ENCODE results near the gene KRT6B.
A peak's percentile ranks its signal among the peaks of the same experiment; 100 is the strongest.

- TF ChIP-seq ZNF449 (tag by site-specific recombination; IDR thresholded peaks at IDR 0.05): no peak
- TF ChIP-seq ZNF138 (tag by site-specific recombination; IDR thresholded peaks at IDR 0.05; ENCODE audit: borderline replicate concordance): no peak
- TF ChIP-seq CTCF (tag by site-specific recombination; IDR thresholded peaks at IDR 0.05): peak; percentile 66
- TF ChIP-seq ZBTB10 (tag by site-specific recombination; IDR thresholded peaks at IDR 0.05): no peak
- TF ChIP-seq MYNN (tag by site-specific recombination; IDR thresholded peaks at IDR 0.05; ENCODE audit: borderline replicate concordance): no peak
- no peak for TF ChIP-seq ZNF24 (tag by site-specific recombination; IDR thresholded peaks at IDR 0.05)
- no peak for TF ChIP-seq PBX3 (CRISPR knock-in tag; IDR thresholded peaks at IDR 0.05)
- no peak for TF ChIP-seq REST (tag by site-specific recombination; IDR thresholded peaks at IDR 0.05)
These were observed 9.3 kb downstream of the KRT6B start for GRCh38 chr12:52442600-52443061.

Data from HEK293 (cell line).